NCI-H1436 (cell line): Measurements from ENCODE around the gene MSLN.
"Not testable (repeated sequence)": the region's sequence is repeated elsewhere in the genome, so short reads cannot be mapped to it uniquely, and the experiment has no call there.

Experiments used
- DNase-seq: peaks from one replicate; lab custom pipeline; 2025; lab: John Stamatoyannopoulos, UW

The MSLN gene

GRCh38 chr16:735982-736453, 24.5 kb upstream of the MSLN start:
- DNase-seq, result no peak

GRCh38 chr16:736936-737481, 23.5 kb upstream of the MSLN start:
- no peak for DNase-seq

DNA sequence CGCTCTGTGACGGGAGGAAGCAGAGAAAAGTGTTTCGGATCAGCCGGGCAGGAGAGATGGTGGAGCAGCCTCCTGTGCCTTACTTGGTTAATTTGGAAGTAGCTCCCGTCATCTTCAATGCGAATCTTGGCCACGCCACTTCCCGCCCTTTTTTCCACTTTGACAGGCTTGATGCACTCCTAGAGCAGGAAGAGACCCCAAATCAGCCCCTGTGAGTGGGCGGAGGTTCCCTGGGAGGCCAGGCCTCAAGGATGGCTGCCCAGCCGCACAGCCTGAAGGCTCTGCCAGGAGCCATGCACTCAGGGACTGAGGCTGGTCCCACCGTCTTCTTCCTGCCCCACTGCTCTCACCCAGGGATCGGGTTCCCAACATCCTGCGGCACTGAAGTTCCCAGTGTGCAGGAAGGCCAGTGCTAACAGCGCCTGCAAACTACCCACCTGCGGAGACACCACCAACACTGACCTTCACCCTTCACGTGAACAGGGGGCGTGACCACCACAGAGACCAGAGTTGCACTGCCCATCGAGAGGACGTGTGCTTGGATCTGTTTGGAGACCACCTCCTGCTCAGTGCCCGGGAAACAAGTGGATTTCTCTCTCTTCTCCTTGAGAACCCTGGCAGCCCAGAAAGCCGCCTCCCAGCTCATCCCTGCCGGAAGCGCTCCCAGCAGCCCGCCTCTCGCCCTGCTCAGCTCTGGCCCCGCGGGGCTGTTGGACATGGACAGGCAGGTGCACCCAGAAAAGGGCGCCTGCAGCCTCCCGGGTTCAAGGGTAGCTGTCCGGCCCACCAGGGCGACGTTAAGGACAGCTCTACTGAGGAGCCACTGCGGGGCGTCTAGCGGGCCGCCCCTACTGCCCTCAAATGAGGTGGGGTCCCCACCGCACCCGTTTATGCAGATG, 20.7 kb upstream of the MSLN start:
- no peak for DNase-seq

GRCh38 chr16:740459-740763, 20.1 kb upstream of the MSLN start:
- DNase-seq, result no peak

DNA sequence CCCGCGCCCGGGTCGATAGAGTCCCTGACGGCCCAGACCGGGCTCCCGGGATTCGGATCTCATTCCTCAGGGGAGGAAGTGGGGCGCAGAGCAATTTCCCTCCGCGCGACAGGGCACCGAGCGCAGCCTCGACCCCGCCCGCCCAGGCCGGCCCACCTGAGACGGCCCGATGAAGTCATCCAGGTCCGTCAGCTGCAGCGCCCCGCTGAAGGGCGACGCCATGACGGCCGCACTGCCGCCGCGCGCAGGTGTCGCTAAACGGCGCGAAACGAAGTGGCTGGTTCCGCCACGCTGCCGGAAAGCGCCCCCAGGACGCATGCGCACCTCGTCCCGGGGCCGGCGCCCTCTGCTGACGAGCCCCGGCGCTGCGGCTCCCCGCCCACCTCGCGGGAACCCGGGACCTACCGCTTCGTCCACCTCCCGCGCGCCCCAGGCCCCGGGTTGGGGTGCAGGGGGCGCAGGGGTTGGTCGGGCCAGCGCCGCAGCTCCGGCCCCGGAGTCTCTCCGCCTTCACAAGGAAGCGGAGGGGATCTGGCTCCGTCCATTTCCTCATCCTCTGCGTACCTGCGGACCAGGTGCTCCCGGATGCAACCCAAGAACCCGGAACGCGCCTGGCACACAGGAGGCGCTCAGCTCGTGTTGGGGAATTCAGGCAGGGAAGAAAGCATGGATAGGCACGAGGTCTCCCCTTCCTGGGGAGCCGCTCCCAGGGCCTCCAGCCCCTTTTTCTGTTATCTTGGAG, 19.6 kb upstream of the MSLN start, which contains the start of gene CIAO3:
TSS of gene CIAO3 (minus strand) at position 234 of the 742 bp plus-strand sequence. CDS start at position 222, 12 bp downstream.
- peak; percentile 88 for DNase-seq

GRCh38 chr16:741986-742629, 18.4 kb upstream of the MSLN start:
- no peak for DNase-seq

DNA sequence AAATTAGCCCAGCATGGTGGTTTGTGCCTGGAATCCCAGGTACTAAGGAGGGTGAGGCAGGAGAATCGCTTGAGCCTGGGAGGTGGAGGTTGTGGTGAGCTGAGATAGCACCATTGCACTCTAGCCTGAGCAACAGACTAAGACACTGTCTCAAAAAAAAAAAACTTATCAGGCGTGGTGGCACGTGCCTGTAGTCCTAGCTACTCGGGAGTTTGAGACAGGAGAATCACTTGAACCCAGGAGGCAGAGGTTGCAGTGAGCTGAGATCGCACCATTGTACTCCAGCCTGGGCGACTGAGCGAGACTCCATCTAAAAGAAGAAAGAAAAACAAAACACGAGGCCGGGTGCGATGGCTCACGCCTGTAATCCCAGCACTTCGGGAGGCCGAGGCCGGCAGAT, 17.6 kb upstream of the MSLN start:
- DNase-seq, result not testable (repeated sequence)

- no peak for DNase-seq
Observed at GRCh38 chr16:743794-744500, 16.6 kb upstream of the MSLN start.

GRCh38 chr16:745739-746138, 14.8 kb upstream of the MSLN start:
- peak; percentile 45 for DNase-seq

DNA sequence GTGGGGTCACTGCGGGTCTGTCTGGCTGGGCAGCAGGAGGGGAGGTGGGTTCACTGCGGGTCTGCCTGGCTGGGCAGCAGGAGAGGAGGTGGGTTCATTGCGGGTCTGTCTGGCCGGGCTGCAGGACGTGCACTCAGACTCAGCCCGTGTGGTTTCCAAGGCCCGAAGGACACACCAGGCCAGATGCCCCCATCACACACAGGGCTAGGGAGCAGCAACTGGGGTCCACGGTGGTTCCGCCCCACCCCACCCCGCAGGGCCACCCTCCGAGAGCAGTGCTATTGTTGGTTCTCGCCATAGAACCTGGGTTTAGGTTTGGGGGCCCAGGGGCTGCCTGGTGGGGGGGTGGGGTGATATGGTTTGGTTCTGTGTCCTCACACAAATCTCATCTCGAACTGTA, 13.9 kb upstream of the MSLN start:
- no peak for DNase-seq

GRCh38 chr16:747978-748746, 12.4 kb upstream of the MSLN start:
- DNase-seq, result no peak

DNA sequence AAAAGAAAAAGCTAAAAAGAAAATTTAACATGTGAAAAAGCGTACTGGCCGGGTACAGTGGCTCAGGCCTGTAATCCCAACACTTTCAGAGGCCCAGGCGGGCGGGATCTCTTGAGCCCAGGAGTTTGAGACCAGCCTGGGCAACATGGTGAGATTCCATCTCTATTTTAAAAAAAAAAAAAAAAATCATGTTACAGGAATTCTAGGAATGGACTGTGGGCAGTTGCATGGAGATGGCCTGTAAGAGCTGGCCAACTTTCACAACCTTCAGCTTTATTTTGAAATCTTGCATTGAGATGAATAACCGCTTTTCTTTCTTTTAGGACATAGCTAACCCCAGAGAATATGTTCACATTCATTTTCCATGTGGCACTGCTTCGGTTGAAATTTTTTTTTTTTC, 11.5 kb upstream of the MSLN start:
- no peak for DNase-seq

GRCh38 chr16:750485-750884, 10.0 kb upstream of the MSLN start:
- DNase-seq, result no peak

DNA sequence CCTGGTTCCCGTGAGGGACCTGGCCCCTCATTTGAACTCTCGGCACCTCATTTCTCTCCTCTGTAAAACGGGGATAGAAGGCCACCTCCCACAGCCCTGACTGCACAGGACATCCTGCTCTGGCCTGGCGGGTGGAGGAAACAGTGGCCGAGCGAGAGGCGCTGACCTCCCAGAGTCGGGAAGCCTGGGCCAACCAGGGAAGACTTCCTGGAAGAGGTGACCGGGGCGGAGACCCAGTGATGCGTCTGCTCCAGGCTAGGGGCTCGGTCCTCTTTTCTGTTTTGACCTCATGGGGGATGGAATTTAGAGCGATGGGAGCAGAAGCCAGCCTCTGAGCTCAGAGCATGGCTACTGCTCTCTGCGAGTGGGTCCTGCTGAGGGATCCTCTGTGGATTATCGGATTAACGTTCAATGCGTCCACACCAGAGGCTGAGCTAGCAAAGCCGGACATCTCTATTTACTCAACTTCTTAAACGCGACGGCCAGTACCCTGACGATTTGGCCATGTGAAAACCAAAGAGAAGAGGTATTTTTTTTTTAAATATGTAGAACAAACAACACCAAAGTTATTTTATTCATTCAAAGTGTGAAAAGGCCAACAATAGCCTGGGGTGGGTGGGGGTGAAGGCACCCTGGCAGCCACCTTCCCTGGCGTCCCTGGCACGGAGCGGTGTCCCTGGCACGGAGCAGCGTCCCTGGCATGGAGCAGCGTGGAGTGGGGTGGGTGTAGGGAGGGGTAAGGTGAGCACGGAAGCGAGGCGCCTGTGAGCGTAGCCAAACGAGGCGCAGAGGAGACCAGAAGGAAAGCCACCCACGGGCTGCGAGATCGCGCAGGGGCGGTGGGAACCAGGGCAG, 9.2 kb upstream of the MSLN start:
- DNase-seq, result no peak

- no peak for DNase-seq
Observed at GRCh38 chr16:752007-752312, 8.6 kb upstream of the MSLN start.

DNA sequence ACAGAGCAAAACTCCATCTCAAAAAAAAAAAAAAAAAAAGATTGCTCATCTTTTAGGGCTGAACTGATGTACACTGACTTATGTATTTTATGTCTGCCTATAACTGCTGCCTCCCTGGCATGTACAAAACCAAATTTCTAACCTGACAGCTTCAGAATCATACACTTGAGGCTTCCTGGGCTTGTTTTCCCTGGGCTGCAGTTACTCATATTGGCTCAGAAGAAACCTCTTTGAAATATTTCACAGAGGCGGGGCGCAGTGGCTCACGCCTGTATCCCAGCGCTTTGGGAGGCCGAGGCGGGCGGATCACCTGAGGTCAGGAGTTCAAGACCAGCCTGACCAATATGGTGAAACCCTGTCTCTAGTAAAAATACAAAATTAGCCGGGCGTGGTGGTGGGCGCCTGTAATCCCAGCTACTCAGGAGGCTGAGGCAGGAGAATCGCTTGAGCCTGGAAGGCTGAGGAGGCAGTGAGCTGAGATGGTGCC, 6.4 kb upstream of the MSLN start:
- not testable (repeated sequence) for DNase-seq

DNA sequence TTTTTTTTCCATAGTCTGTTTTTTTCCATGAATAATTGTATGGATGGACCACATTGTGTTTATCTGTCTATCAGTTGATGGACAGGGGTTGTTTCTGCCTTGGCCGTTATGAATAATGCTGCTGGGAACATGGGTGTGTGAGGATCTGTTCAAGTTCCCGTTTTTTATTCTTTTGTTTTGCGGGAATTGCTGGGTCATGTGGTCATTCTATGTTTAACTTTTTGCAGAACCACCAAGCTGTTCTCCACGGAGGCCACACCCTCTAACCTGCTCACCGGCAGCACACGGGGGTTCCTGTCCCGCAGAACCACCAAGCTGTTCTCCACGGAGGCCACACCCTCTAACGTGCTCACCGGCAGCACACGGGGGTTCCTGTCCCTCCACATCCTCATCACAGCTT, 5.9 kb upstream of the MSLN start:
- no peak for DNase-seq

DNA sequence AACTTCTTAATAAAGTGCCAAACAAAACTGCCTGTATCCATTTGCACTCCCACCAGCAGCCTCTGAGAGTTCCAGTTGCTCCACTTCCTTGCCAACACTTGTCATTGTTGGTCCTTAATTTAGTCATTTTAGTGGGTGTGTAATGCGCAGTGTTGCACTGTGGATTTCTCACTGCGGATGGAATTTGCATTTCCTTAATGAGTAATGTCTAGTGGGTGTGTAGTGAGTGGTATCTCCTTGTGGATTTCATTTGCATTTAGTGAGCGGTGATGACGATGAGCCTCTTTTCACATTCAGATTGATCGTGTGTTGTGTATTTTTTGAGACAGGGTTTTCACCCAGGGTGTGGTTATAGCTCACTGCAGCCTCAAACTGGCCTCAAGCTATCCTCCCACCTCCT, 4.1 kb upstream of the MSLN start:
- DNase-seq, result no peak

- no peak for DNase-seq
Observed at GRCh38 chr16:759110-759910, 1.2 kb upstream of the MSLN start.
